Panc1 (cell line): Measurements from ENCODE around the gene HK1. TPM values are rescaled to one million over a fixed set of nuclear protein-coding genes. Genes with fewer than 3 reads are reported as not detected.
"Not testable (repeated sequence)": the region's sequence is repeated elsewhere in the genome, so short reads cannot be mapped to it uniquely, and the experiment has no call there.

Experiments
- ATAC-seq: fragments of 200-7000 bp; cut with Tn5 transposase; 2 replicates; pipeline ENCODE4 v1.9.1; 2020; ENCODE audit warnings: mild to moderate bottlenecking, moderate library complexity
- BruUV-seq: library from RNA; stranded (reverse); fragments of 400-500 nt; replicated peaks from 2 replicates; lab custom pipeline; 2021; lab: Mats Ljungman, UMichigan
- CTCF ChIA-PET: fragments of 300-600 bp; sonication (Branson Sonifier 250); formaldehyde crosslinking; loops from one replicate; lab custom pipeline; 2022; ENCODE audit warnings: antibody characterized with exemption; lab: Charles Lee
- POLR2A ChIA-PET: fragments of 300-600 bp; sonication (Branson Sonifier 250); formaldehyde crosslinking; loops from one replicate; lab custom pipeline; 2022; ENCODE audit warnings: antibody characterized with exemption; lab: Charles Lee
- DNase-seq: peaks from one replicate; pipeline ENCODE4 v3.0.0-alpha.2; 2010; ENCODE audit warnings: low read depth, low spot score
- H3K27ac ChIP-seq: 2 replicates; pipeline ENCODE4 v1.5.1; 2011; ENCODE audit warnings: mild to moderate bottlenecking, low read length, inconsistent platforms
- H3K27me3 ChIP-seq: fragments of 200-500 bp; sonication (Bioruptor generic); 2 replicates; pipeline ENCODE4 v1.6.0; 2014; ENCODE audit warnings: low read length, inconsistent platforms; ENCODE audit not compliant: control insufficient read depth, insufficient read depth
- H3K36me3 ChIP-seq: fragments of 200-500 bp; sonication (Bioruptor generic); 2 replicates; pipeline ENCODE4 v1.5.1; 2014; ENCODE audit warnings: inconsistent platforms, mild to moderate bottlenecking, low read length, moderate library complexity; ENCODE audit not compliant: control insufficient read depth, insufficient read depth
- H3K4me1 ChIP-seq: 2 replicates; pipeline ENCODE4 v1.5.1; 2011; ENCODE audit warnings: inconsistent platforms, mild to moderate bottlenecking, low read length, moderate library complexity; ENCODE audit not compliant: control insufficient read depth, insufficient read depth
- H3K4me3 ChIP-seq, 2 experiments: 2 replicates each; pipeline ENCODE4 v1.5.1; 2011 to 2012; ENCODE audit warnings: low read depth in 2 of 2, low read length in 2 of 2, mild to moderate bottlenecking in 2 of 2, inconsistent platforms in 1 of 2, moderate library complexity in 1 of 2
- H3K9me3 ChIP-seq: fragments of 200-500 bp; sonication (Bioruptor generic); 2 replicates; pipeline ENCODE4 v1.5.1; 2014; ENCODE audit warnings: low read depth, mild to moderate bottlenecking, inconsistent platforms, low read length, moderate library complexity; ENCODE audit not compliant: control insufficient read depth, insufficient read depth
- POLR2AphosphoS5 ChIP-seq: IDR thresholded peaks from 2 replicates; pipeline ENCODE4 v1.6.1; 2012; ENCODE audit warnings: mild to moderate bottlenecking, low read depth, low read length, moderate library complexity
- SIN3A ChIP-seq: IDR thresholded peaks from 2 replicates; pipeline ENCODE4 v1.6.1; 2012; ENCODE audit warnings: low read depth, mild to moderate bottlenecking, low read length, moderate library complexity, borderline replicate concordance; ENCODE audit not compliant: insufficient read depth
- TCF7L2 ChIP-seq: IDR thresholded peaks from 2 replicates; pipeline ENCODE4 v1.6.1; 2011; ENCODE audit warnings: mild to moderate bottlenecking, low read depth, low read length, inconsistent platforms
- in situ Hi-C: cut with HindIII; loops from 2 replicates; pipeline ENCODE4 v1.10.0; 2016; ENCODE audit warnings: low sequenced_read_pairs, low pct_unique_long_range_greater_than_20kb
- intact Hi-C: fragments of 100-400 bp; cut with micrococcal nuclease; formaldehyde crosslinking; loops from one replicate; pipeline ENCODE4 v1.10.0; 2022; ENCODE audit not compliant: unreplicated experiment
- total RNA-seq: library from RNA; stranded (reverse); gene quantifications from one replicate; pipeline ENCODE4 v1.2.1, GENCODE V29; 2021; ENCODE audit not compliant: unreplicated experiment
- TF ChIP-seq, protein P1 (sequence below), 2 experiments: IDR thresholded peaks; 2 replicates each; pipeline ENCODE4 v1.6.1; 2011 to 2012; ENCODE audit warnings: low read depth in 2 of 2, control low read depth in 1 of 2, low read length in 1 of 2, mild to moderate bottlenecking in 1 of 2, moderate library complexity in 1 of 2; ENCODE audit not compliant: insufficient read depth in 1 of 2
- TF ChIP-seq, protein P2 (sequence below): fragments of 450-650 bp; IDR thresholded peaks from 2 replicates; pipeline ENCODE4 v1.5.1; 2017; ENCODE audit warnings: mild to moderate bottlenecking

HK1 gene
- total RNA-seq, 1 experiment from 2014 or later, result 74.4 TPM

GRCh38 chr10:69333205-69333604 lies 54.9 kb downstream of the HK1 start:
- peaks cover 14% of the 10 kb centered on the region for H3K4me1 ChIP-seq
- intact Hi-C loops (no loop called here), in situ Hi-C loops (no loop called here)
- H3K27ac ChIP-seq, result no peak overlapping the region
- no peaks in the 10 kb centered on the region for H3K27me3 ChIP-seq
- ChIA-PET POLR2A (no interaction called here), CTCF (no interaction called here)
- no peak for DNase-seq
- no peak overlapping the region for H3K4me3 ChIP-seq
- no peaks in the 10 kb centered on the region for H3K9me3 ChIP-seq
- TF ChIP-seq TCF7L2 (no peak), POLR2AphosphoS5 (no peak), SIN3A (no peak)
- TF ChIP-seq, protein P1, sequence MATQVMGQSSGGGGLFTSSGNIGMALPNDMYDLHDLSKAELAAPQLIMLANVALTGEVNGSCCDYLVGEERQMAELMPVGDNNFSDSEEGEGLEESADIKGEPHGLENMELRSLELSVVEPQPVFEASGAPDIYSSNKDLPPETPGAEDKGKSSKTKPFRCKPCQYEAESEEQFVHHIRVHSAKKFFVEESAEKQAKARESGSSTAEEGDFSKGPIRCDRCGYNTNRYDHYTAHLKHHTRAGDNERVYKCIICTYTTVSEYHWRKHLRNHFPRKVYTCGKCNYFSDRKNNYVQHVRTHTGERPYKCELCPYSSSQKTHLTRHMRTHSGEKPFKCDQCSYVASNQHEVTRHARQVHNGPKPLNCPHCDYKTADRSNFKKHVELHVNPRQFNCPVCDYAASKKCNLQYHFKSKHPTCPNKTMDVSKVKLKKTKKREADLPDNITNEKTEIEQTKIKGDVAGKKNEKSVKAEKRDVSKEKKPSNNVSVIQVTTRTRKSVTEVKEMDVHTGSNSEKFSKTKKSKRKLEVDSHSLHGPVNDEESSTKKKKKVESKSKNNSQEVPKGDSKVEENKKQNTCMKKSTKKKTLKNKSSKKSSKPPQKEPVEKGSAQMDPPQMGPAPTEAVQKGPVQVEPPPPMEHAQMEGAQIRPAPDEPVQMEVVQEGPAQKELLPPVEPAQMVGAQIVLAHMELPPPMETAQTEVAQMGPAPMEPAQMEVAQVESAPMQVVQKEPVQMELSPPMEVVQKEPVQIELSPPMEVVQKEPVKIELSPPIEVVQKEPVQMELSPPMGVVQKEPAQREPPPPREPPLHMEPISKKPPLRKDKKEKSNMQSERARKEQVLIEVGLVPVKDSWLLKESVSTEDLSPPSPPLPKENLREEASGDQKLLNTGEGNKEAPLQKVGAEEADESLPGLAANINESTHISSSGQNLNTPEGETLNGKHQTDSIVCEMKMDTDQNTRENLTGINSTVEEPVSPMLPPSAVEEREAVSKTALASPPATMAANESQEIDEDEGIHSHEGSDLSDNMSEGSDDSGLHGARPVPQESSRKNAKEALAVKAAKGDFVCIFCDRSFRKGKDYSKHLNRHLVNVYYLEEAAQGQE (IDR thresholded peaks at IDR 0.05; ENCODE audit: insufficient read depth in 1 of 2, low read depth in 2 of 2, low read length in 1 of 2), result no peak
- TF ChIP-seq, protein P2, sequence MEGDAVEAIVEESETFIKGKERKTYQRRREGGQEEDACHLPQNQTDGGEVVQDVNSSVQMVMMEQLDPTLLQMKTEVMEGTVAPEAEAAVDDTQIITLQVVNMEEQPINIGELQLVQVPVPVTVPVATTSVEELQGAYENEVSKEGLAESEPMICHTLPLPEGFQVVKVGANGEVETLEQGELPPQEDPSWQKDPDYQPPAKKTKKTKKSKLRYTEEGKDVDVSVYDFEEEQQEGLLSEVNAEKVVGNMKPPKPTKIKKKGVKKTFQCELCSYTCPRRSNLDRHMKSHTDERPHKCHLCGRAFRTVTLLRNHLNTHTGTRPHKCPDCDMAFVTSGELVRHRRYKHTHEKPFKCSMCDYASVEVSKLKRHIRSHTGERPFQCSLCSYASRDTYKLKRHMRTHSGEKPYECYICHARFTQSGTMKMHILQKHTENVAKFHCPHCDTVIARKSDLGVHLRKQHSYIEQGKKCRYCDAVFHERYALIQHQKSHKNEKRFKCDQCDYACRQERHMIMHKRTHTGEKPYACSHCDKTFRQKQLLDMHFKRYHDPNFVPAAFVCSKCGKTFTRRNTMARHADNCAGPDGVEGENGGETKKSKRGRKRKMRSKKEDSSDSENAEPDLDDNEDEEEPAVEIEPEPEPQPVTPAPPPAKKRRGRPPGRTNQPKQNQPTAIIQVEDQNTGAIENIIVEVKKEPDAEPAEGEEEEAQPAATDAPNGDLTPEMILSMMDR, result no peak
- peak; percentile 37; the same call in 1 of the 2 replicates for ATAC-seq
- BruUV-seq, result no TSS peak
- H3K36me3 ChIP-seq, result no peaks in the 10 kb centered on the region

GRCh38 chr10:69333865-69334301 lies 55.6 kb downstream of the HK1 start:
- H3K4me3 ChIP-seq, POLR2A ChIA-PET, H3K27me3 ChIP-seq, DNase-seq, in situ Hi-C loops, intact Hi-C loops, H3K9me3 ChIP-seq, ATAC-seq, H3K27ac ChIP-seq, CTCF ChIA-PET, H3K36me3 ChIP-seq, BruUV-seq: not testable (repeated sequence)
- peaks cover 11% of the 10 kb centered on the region; the same call in 1 of the 2 replicates for H3K4me1 ChIP-seq

DNA sequence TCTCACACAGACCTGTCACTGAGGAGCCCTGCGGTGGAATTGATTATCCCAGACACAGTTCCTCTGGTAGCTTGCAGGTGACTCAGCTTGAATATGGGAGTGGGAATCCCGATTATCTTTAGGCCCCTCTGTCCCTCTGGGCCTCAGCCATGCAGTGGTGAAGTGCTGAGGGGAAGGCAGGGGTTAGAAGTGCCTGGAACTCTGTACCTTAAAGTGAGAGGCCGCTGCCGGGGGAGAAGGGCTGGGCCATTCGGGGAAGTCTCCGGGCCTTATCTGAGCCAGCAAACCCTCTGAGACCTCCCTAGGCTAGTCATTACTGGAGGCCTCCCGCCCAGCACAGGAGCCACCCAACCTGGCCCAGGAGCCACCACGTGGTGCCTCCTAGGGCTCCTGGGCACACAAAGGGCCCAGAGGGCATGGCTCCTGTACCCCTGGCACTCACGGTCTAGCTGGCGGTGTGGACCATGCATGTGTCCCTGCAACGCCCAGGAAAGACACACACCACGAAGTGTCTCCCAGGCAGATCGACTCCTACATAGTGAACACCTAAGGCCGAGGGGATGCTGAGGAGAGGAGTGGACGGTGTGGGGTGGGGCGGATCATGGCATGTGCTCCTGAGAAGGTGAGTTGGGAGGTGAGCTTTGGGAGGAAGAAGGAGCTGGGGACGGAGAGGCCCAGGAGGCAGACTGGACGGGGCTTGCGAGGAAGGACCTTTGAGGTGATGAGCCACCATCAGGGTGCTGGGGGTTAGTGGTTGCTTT lies 56.2 kb downstream of the HK1 start:
- POLR2A ChIA-PET, result no interaction called here
- in situ Hi-C loops, result no loop called here
- Histone ChIP-seq H3K36me3 (no peaks in the 10 kb centered on the region), H3K27me3 (no peaks in the 10 kb centered on the region), H3K4me3 (no peak overlapping the region), H3K4me1 (peaks cover 11% of the 10 kb centered on the region; the same call in 1 of the 2 replicates), H3K27ac (no peak overlapping the region), H3K9me3 (no peaks in the 10 kb centered on the region)
- CTCF ChIA-PET, result interaction anchor here (0.6 kb wide), 1 partner anchor 7 kb away, joined by 10 read pairs; no protein-coding TSS in a partner anchor
- ATAC-seq (no peak), DNase-seq (no peak)
- TF ChIP-seq, protein P2, result no peak
- TF ChIP-seq, protein P1 (IDR thresholded peaks at IDR 0.05; ENCODE audit: insufficient read depth in 1 of 2, low read depth in 2 of 2, low read length in 1 of 2), result no peak
- no peak for TF ChIP-seq POLR2AphosphoS5
- TF ChIP-seq TCF7L2, result no peak
- BruUV-seq, result no TSS peak
- intact Hi-C loops, result no loop called here
